HK-2 (cell line): ENCODE results near the gene PYCR2.
"Not testable (repeated sequence)": the region's sequence is repeated elsewhere in the genome, so short reads cannot be mapped to it uniquely, and the experiment has no call there.

Experiments used
- DNase-seq: peaks from one replicate; pipeline ENCODE4 v3.0.0-alpha.2; 2018; ENCODE audit not compliant: unreplicated experiment

Gene PYCR2

DNA sequence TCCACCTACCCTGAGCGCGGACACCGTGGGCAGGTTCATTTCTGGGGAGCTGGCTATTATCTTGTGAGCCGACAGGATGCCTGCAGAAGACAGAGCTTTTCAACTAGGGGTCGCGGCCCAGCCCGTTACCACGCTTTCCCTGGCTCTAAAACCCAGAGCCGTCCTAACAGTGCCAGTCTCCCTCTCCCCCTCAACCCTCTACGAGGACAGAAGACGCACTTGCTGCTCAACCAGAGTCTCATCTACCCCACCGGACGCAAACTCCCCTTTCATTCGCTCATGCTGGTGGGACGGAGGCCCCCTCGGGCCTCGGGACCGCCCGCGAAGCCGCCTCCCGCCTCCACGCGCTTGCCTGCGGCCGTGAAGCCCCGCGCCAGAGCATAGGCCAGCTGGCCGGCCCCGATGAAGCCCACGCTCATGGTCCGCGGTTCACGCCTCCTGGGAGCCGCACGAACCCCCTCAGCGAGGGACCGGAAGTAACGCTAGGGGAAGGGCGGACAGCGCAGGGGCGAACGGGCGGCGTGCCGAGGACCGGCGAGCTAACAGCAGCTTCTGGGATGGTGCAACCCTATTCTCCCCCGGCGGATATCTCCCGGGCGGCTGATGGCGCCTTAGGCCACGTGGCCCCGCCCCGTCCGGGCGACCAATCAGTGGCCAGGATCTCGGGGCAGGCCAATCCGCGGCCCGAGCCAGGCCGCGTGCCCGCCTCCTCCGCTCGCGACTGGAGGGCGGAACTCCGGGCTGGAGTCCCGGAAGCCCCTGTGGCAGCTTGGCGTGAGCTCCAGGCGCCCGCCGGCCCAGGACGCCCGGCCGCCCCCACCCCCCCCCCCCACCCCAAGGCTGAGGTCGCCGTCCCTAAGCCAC lies at the start of gene PYCR2:
TSS of gene PYCR2 (minus strand) at position 559 of the 864 bp plus-strand sequence. CDS start at position 419, 140 bp downstream.
- DNase-seq = peak; percentile 98

DNA sequence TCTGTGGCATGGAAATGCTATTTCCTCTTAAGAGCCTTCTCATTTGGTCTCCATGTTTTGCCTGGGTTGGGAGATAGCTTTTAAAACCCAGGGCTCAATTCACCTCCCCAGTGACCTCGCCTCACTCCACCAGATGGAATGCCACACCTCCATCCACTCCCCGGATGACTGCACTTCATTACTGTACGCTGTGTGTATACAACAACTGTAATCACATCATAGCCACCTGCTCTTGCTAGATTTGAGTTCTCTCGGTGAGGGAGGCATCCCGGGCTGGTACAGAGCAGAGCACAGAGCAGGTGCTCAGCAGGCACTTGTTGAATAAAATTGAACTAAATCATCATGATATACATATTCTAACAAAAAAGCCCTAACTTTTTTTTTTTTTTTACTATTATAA lies 49.1 kb upstream of the PYCR2 start:
- DNase-seq = peak; percentile 24

GRCh38 chr1:225972344-225973152 lies 48.5 kb upstream of the PYCR2 start:
- no peak for DNase-seq

DNA sequence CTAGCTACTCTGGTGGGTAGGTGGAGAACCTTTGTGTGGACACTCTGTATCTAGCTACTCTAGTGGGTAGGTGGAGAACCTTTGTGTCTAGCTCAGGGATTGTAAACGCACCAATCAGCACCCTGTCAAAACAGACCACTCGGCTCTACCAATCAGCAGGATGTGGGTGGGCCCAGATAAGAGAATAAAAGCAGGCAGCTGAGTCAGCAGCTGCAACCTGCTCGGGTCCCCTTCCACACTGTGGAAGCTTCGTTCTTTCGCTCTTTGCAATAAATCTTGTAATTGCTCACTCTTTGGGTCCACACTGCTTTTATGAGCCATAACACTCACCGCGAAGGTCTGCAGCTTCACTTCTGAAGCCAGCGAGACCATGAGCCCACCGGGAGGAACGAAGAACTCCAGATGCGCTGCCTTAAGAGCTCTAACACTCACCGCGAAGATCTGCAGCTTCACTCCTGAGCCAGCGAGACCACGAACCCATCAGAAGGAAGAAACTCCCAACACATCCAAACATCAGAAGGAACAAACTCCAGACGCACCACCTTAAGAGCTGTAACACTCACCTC lies 46.6 kb upstream of the PYCR2 start:
- not testable (repeated sequence) for DNase-seq

DNA sequence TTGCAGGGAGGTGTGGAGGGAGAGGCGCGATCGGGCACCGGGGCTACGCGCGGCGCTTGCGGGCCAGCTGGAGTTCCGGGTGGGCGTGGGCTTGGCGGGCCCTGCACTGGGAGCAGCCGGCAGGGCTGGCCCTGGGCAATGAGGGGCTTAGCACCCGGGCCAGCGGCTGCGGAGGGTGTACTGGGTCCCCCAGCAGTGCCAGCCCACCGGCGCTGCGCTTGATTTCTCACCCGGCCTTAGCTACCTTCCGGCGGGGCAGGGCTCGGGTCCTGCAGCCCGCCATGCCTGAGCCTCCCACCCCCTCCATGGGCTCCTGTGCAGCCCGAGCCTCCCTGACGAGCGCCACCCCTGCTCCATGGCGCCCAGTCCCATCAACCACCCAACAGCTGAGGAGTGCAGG lies 45.7 kb upstream of the PYCR2 start:
- not testable (repeated sequence) for DNase-seq

GRCh38 chr1:225965231-225965630 lies 41.2 kb upstream of the PYCR2 start:
- no peak for DNase-seq

GRCh38 chr1:225963735-225964530 lies 39.9 kb upstream of the PYCR2 start:
- DNase-seq = no peak

- no peak for DNase-seq
These were observed 38.5 kb upstream of the PYCR2 start for GRCh38 chr1:225962440-225962975.

DNA sequence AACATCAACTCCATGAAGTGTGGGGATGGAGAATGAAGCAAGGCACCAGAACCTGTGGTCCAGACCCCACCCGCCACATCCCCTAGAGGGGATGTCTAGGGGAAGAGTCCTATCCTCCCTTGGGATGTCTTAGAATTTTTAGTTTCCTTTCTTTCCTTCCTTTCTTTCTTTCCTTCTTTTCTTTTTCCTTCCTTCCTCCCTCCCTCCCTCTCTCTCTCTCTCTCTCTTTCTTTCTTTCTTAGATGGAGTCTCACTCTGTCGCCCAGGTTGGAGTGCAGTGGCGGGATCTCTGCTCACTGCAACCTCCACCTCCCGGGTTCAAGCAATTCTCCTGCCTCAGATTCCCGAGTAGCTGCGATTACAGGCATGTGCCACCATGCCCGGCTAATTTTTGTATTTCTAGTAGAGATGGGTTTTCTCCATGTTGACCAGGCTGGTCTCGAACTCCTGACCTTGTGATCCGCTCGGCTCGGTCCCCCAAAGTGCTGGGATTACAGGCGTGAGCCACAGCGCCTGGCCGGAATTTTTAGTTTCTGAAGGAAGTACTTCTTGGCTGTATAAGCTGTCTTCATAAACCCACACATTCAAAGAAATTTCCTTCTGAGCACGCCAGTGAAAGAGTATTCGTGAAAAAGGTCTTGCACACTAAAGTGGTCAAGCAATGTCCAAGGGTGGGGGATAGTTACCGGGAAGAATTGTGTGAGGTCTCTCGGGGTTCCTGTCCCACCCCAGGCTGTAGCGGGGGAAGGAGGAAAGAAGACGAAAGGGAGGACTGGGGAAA lies 37.8 kb upstream of the PYCR2 start:
- no peak for DNase-seq

GRCh38 chr1:225958041-225958440 lies 34.0 kb upstream of the PYCR2 start:
- DNase-seq = no peak

DNA sequence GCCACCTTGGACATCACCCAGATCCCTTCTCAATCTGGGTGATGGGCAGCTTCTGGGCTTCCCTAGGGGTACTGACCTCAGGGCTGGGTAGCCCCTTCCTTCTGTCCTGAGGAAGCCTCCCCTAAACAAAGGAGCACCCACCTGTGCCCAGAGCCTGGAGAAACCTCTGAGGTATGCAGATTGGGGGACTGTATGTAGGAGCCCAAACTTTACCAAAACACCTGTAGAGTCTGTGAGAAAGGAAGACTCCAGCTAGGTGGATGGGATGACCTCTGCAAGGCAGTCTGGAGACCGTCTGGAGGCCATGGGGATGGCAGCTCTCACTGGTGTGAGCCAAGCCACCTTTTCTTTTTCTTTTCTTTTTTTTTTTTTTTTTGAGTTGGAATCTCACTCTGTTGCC lies 30.7 kb upstream of the PYCR2 start:
- no peak for DNase-seq

DNA sequence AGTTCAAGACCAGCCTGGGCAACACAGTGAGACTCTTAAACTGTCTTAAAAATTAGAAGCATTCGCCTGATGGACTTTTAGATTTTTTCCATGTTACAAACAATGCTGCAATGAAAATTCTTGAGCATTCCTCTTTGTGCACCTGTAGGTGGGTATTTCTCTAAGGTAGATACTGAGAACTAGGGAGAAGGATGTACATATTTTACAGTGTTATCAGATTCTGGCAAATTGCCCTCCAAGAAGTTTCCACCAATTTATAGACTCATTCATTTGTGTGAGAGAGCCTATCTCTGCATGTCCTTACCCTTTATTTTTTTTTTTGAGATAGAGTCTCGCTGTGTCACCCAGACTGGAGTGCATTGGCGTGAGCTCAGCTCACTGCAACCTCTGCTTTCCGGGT lies 29.3 kb upstream of the PYCR2 start:
- DNase-seq = no peak

DNA sequence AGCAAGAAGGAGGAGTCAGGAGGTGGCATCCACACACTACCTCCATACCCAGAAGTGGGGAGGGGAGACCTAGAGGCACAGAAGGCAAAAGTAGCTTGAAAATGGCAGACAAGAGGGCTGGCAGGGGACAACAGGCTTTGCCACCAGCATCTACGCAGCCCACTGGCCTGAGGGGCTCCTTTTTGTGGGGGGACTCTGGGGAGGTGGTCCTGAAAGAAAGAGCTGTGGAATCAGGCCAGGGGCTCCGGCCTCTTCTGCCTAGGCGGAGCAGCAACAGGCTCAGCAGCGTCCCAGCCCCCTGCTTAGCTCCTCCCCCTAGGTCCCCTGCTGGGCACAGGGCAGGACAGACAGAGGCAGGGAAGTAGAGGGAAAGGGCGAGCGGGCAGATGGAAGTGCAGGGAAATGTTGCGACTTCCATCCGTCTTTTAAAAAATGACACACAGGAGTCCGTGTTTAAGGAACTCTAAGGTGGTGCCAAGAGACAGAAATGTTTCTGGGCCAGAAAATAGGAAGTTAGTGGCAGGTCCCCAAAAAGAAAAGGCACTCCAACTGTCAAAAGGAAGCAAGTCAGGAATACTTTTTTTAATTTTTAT lies 27.0 kb upstream of the PYCR2 start:
- no peak for DNase-seq

- no peak for DNase-seq
These were observed 25.0 kb upstream of the PYCR2 start for GRCh38 chr1:225949041-225949440.

GRCh38 chr1:225946803-225947202 lies 22.8 kb upstream of the PYCR2 start:
- DNase-seq = no peak

DNA sequence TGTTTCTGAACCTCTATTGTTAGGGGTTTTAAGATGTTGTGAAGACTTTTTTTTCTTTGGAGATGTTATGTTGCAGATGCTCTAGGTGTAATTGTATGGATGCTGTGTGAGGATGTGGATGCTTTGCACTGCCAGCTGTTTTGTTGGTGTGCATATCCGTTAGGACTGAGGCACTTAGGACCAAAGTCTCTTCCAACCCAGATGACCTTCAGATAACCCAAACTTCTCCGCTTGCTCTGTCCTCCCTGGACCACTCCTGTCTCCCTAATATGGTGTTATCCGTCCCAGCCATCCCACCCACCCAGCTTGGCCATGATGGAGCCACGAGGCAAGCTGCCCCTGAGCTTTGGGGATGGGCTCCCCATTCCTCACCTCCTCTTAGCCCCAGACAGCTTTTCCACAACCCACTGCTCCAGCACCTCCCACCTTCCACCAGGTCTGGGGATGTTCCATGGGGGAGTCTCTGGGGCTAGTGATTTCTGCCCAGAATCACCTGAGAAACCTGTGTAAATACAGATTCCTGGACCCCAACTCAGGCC lies 22.1 kb upstream of the PYCR2 start:
- DNase-seq = no peak

DNA sequence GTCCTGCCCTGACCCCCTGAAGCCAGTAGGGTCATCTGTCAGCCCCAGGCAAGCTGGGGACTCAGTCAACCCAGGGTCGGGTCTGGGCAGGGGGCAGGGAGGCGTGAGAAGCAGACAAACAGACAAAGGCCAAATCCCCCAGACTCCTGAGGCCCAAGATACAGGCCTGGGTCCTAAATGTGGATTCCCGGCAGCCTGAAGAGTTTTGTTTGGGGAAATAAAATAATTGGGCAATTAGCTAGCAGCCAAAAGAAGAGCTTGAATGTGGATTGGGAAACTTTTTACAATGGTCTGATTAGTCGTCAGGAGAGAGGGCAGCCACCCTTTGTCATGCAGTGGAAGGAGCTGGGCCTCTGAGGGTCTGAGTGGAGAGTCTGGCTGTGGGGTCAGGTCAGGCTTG lies 21.5 kb upstream of the PYCR2 start:
- no peak for DNase-seq

DNA sequence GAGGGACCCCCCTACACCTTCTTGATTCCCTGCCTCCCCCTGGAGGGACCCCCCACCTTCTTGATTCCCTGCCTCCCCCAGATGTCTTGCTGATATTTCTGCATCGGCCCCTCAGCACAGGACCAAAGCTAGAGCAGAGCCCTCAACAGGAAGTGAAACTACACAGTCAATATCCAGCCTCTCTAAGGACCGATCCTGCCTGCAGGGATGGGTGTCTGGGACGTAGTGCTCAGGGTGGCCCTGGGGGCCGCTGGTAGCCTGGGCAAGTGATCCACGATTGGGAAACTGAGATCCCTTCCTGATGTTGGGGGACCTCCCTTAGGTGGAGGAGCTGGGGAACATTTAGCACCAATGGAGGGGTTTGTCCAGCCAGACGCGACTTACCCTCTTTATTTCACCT lies 20.9 kb upstream of the PYCR2 start:
- DNase-seq = no peak

DNA sequence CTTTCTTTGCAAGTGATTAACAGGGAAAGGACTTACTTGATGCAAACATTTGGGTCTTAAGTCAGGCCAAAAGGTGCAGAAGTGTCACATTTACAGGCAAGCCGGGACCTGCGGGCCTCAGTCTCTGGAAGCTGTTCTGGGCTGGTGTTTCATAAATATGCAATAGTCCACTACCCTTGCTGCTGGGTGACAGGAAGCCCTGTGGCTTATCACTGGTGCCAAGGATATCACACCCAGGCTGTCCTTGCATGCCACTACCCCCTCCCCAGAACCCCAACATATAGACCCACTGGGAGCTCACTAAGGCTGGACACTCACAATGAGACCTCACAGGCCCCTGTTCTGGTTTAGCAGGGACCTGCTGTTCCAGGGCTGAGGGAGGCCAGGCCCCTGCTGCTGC lies 20.3 kb upstream of the PYCR2 start:
- no peak for DNase-seq

DNA sequence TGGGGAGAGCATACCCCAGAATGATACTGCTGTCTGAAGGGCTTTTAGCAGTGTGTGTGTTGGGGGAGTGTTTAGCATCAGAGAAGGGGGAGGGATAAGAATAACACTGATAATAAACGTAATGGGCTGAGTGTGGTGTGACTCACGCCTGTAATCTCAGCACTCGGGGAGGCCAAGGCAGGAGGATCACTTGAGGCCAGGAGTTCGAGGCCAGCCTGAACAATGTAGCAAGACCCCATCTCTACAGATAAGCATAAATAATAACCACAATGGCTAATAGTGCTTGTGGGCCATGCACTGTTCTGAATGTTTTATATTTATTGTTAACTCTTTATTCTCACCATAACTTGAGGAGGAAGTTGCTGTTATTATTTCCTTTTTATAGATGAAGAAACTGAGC lies 19.5 kb upstream of the PYCR2 start:
- DNase-seq = no peak
